ENCODE results near the gene EDRF1. TPM values are rescaled to one million over a fixed set of nuclear protein-coding genes. Genes with fewer than 3 reads are reported as not detected.

The EDRF1 gene
- total and polyA plus RNA-seq, 2 experiments from 2014 or later: 25.0 to 48.8 TPM

DNA sequence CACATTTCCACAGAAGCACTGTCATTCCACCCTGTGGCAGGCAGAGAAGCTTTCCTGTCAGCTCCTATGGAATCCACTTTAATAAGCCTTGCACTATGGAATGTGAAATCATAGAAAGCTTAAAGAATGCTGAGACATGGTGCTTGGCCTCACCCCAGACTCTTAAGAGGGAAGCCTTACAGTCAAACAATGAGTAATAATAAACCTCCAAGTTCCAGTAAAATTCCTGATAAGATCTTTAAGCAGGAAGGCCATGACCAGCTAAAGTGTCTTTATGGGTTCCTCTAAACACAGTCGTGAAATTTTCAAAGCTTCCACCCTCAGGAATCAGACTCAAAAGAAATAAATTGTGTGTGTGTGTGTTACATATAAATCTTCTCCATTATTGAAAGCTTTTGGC lies 24.6 kb upstream of the EDRF1 start:
- Histone ChIP-seq H3K27ac (ENCODE audit: low read depth) (no peak overlapping the region), H3K4me2 (no peak overlapping the region), H3K79me2 (replicated peaks; ENCODE audit: insufficient read depth) (no peaks in the 10 kb centered on the region), H3K4me1 (ENCODE audit: insufficient read depth) (no peaks in the 10 kb centered on the region), H2AFZ (no peak overlapping the region), H4K20me1 (replicated peaks; ENCODE audit: insufficient read depth) (no peaks in the 10 kb centered on the region), H3K27me3 (ENCODE audit: insufficient read depth) (no peaks in the 10 kb centered on the region), H3K4me3 (no peak overlapping the region), H3K36me3 (ENCODE audit: insufficient read depth) (no peaks in the 10 kb centered on the region), H3K9me2 (ENCODE audit: insufficient read depth) (0 out of 2 replicates have a peak, but pooled peaks cover 3% of the 10 kb centered on the region), H3F3A (replicated peaks; ENCODE audit: low read depth) (no peaks in the 10 kb centered on the region)
- no peaks in the 10 kb centered on the region for H3K9me3 Mint-ChIP-seq
- DNase-seq (ENCODE audit: low spot score) (no peak), ATAC-seq (no peak)
- TF ChIP-seq STAT1 (IDR thresholded peaks at IDR 0.05; ENCODE audit: unreplicated experiment): no peak
- no peak for TF ChIP-seq JUNB (IDR thresholded peaks at IDR 0.05; ENCODE audit: unreplicated experiment)
- no peak for TF ChIP-seq CREB1 (CRISPR knock-in tag; IDR thresholded peaks at IDR 0.05; ENCODE audit: low read depth)
- TF ChIP-seq ZNF462 (CRISPR knock-in tag; IDR thresholded peaks at IDR 0.05): no peak
- TF ChIP-seq, protein P1, sequence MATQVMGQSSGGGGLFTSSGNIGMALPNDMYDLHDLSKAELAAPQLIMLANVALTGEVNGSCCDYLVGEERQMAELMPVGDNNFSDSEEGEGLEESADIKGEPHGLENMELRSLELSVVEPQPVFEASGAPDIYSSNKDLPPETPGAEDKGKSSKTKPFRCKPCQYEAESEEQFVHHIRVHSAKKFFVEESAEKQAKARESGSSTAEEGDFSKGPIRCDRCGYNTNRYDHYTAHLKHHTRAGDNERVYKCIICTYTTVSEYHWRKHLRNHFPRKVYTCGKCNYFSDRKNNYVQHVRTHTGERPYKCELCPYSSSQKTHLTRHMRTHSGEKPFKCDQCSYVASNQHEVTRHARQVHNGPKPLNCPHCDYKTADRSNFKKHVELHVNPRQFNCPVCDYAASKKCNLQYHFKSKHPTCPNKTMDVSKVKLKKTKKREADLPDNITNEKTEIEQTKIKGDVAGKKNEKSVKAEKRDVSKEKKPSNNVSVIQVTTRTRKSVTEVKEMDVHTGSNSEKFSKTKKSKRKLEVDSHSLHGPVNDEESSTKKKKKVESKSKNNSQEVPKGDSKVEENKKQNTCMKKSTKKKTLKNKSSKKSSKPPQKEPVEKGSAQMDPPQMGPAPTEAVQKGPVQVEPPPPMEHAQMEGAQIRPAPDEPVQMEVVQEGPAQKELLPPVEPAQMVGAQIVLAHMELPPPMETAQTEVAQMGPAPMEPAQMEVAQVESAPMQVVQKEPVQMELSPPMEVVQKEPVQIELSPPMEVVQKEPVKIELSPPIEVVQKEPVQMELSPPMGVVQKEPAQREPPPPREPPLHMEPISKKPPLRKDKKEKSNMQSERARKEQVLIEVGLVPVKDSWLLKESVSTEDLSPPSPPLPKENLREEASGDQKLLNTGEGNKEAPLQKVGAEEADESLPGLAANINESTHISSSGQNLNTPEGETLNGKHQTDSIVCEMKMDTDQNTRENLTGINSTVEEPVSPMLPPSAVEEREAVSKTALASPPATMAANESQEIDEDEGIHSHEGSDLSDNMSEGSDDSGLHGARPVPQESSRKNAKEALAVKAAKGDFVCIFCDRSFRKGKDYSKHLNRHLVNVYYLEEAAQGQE (IDR thresholded peaks at IDR 0.05; ENCODE audit: unreplicated experiment): no peak
- TF ChIP-seq EZH2phosphoT487 (IDR thresholded peaks at IDR 0.05; ENCODE audit: unreplicated experiment): no peak
- no peak for TF ChIP-seq NANOG (IDR thresholded peaks at IDR 0.05; ENCODE audit: borderline replicate concordance)
- no peak for TF ChIP-seq EZH2 (IDR thresholded peaks at IDR 0.05; ENCODE audit: low read depth, unreplicated experiment)
- no peak for TF ChIP-seq POLR2AphosphoS5 (IDR thresholded peaks at IDR 0.05; ENCODE audit: low read depth)
- TF ChIP-seq CTCF (conservative IDR thresholded peaks at IDR 0.05; ENCODE audit: low read depth in 2 of 2): no peak
- TF ChIP-seq ETS1 (IDR thresholded peaks at IDR 0.05): no peak
- TF ChIP-seq ZNF114 (CRISPR knock-in tag; IDR thresholded peaks at IDR 0.05): no peak
- TF ChIP-seq ZNF331 (CRISPR knock-in tag; IDR thresholded peaks at IDR 0.05; ENCODE audit: low read depth): no peak
- H3K27me3 Mint-ChIP-seq (ENCODE audit: insufficient read depth, low read depth, poor library complexity): no peaks in the 10 kb centered on the region
- peaks cover 3% of the 10 kb centered on the region; the same call in 1 of the 3 replicates for H3K4me1 Mint-ChIP-seq
- no peaks in the 10 kb centered on the region for H3K36me3 Mint-ChIP-seq (ENCODE audit: low read depth)
- H3K27ac Mint-ChIP-seq: no peak overlapping the region
- no peak overlapping the region for H3K4me3 Mint-ChIP-seq

All from GM23338 (cell line).